MCF 10A (cell line): Measurements from ENCODE around the gene MIS12. TPM values are rescaled to one million over a fixed set of nuclear protein-coding genes. Genes with fewer than 3 reads are reported as not detected.

ENCODE experiments used
- BruUV-seq: library from RNA; stranded (reverse); fragments of 400-500 nt; replicated peaks from 2 replicates; lab custom pipeline; 2021; lab: Mats Ljungman, UMichigan
- CTCF ChIA-PET: fragments of 300-600 bp; sonication (Branson Sonifier 250); formaldehyde crosslinking; extraction: SDS; loops from one replicate; lab custom pipeline; 2021; ENCODE audit warnings: antibody characterized with exemption, inconsistent platforms; lab: Yijun Ruan, JAX
- POLR2A ChIA-PET: fragments of 300-600, 350-650 bp; sonication (Branson Sonifier 250); formaldehyde crosslinking; extraction: SDS; loops from one replicate; lab custom pipeline; 2020; ENCODE audit warnings: antibody characterized with exemption, inconsistent platforms; lab: Yijun Ruan, JAX
- DNase-seq: peaks from one replicate; pipeline ENCODE4 v3.0.0-alpha.2; 2018; ENCODE audit not compliant: unreplicated experiment
- H3K27ac Mint-ChIP-seq: one replicate; pipeline ENCODE4 v1.8.0; 2022; ENCODE audit warnings: mild to moderate bottlenecking, low read depth, mixed read lengths; ENCODE audit not compliant: unreplicated experiment
- H3K27me3 Mint-ChIP-seq: one replicate; pipeline ENCODE4 v1.8.0; 2022; ENCODE audit warnings: mixed read lengths; ENCODE audit not compliant: insufficient read depth, unreplicated experiment
- H3K36me3 Mint-ChIP-seq: one replicate; pipeline ENCODE4 v1.8.0; 2022; ENCODE audit warnings: mild to moderate bottlenecking, moderate library complexity, mixed read lengths; ENCODE audit not compliant: insufficient read depth, unreplicated experiment
- H3K4me1 Mint-ChIP-seq: one replicate; pipeline ENCODE4 v1.8.0; 2022; ENCODE audit warnings: mixed read lengths; ENCODE audit not compliant: insufficient read depth, unreplicated experiment
- H3K4me3 Mint-ChIP-seq: one replicate; pipeline ENCODE4 v1.8.0; 2022; ENCODE audit warnings: mild to moderate bottlenecking, moderate library complexity, mixed read lengths; ENCODE audit not compliant: unreplicated experiment
- H3K9me3 Mint-ChIP-seq: one replicate; pipeline ENCODE4 v1.8.0; 2022; ENCODE audit warnings: mixed read lengths; ENCODE audit not compliant: unreplicated experiment
- CTCF ChIP-seq: fragments of 200-600 bp; IDR thresholded peaks from one replicate; pipeline ENCODE4 v1.8.0; 2022; ENCODE audit warnings: antibody characterized with exemption, mild to moderate bottlenecking; ENCODE audit not compliant: unreplicated experiment
- intact Hi-C: fragments of 100-400 bp; cut with micrococcal nuclease; formaldehyde crosslinking; loops from 2 replicates; pipeline ENCODE4 v1.14.1; 2022
- total RNA-seq: library from RNA; stranded (reverse); gene quantifications from 2 replicates; pipeline ENCODE4 v1.2.3, GENCODE V29; 2022

MIS12 gene
- total RNA-seq, 1 experiment from 2014 or later: 32.8 TPM

- H3K36me3 Mint-ChIP-seq: peaks cover 72% of the 10 kb centered on the region
- H3K9me3 Mint-ChIP-seq: no peaks in the 10 kb centered on the region
- peaks cover 16% of the 10 kb centered on the region for H3K4me1 Mint-ChIP-seq
- intact Hi-C loops: loop anchor here (1.0 kb wide), 1 partner anchor 17 kb away; no protein-coding TSS in a partner anchor
- CTCF ChIA-PET: interaction anchor here (0.6 to 3.6 kb wide), 31 partner anchors 9 to 1520 kb away, joined by 3 to 21 read pairs (median 5); partner anchors contain the start of genes DHX33 and NUP88
- no TSS peak for BruUV-seq
- POLR2A ChIA-PET: interaction anchor here (0.6 to 9.6 kb wide), 23 partner anchors 8 to 1204 kb away, joined by 3 to 100 read pairs (median 4); partner anchors contain the start of genes DERL2, DHX33, MIS12 and NUP88
- peak overlapping the region; percentile 71 for H3K4me3 Mint-ChIP-seq
- no peak for DNase-seq
- no peak overlapping the region for H3K27ac Mint-ChIP-seq
- no peak for TF ChIP-seq CTCF
- H3K27me3 Mint-ChIP-seq: no peaks in the 10 kb centered on the region
These were observed 47.0 kb upstream of the MIS12 start for GRCh38 chr17:5439446-5439764.

GRCh38 chr17:5443728-5444127 lies 42.6 kb upstream of the MIS12 start:
- H3K27ac Mint-ChIP-seq: no peak overlapping the region
- intact Hi-C loops: no loop called here
- peaks cover 5% of the 10 kb centered on the region for H3K4me1 Mint-ChIP-seq
- H3K36me3 Mint-ChIP-seq: peaks cover 72% of the 10 kb centered on the region
- no peak for TF ChIP-seq CTCF
- POLR2A ChIA-PET: interaction anchor here (0.7 to 0.8 kb wide), 3 partner anchors 9 to 25 kb away, joined by 3 to 5 read pairs (median 4); no protein-coding TSS in a partner anchor
- no peaks in the 10 kb centered on the region for H3K27me3 Mint-ChIP-seq
- CTCF ChIA-PET: no interaction called here
- DNase-seq: no peak
- no peaks in the 10 kb centered on the region for H3K9me3 Mint-ChIP-seq
- BruUV-seq: no TSS peak
- H3K4me3 Mint-ChIP-seq: no peak overlapping the region

- Mint-ChIP-seq H3K27ac (no peak overlapping the region), H3K27me3 (no peaks in the 10 kb centered on the region), H3K36me3 (peaks cover 76% of the 10 kb centered on the region), H3K9me3 (no peaks in the 10 kb centered on the region), H3K4me1 (peaks cover 5% of the 10 kb centered on the region), H3K4me3 (no peak overlapping the region)
- no peak for TF ChIP-seq CTCF
- DNase-seq: no peak
- no TSS peak for BruUV-seq
- POLR2A ChIA-PET: interaction anchor here (0.7 to 0.8 kb wide), 3 partner anchors 16 to 35 kb away, joined by 3 to 4 read pairs (median 3); no protein-coding TSS in a partner anchor
- CTCF ChIA-PET: interaction anchor here (0.6 kb wide), 1 partner anchor 18 kb away, joined by 6 read pairs; no protein-coding TSS in a partner anchor
- intact Hi-C loops: no loop called here
These were observed 42.2 kb upstream of the MIS12 start for GRCh38 chr17:5444209-5444608.

- DNase-seq: no peak
- no peak overlapping the region for H3K27ac Mint-ChIP-seq
- BruUV-seq: no TSS peak
- no peak overlapping the region for H3K4me3 Mint-ChIP-seq
- H3K9me3 Mint-ChIP-seq: no peaks in the 10 kb centered on the region
- POLR2A ChIA-PET: interaction anchor here (0.7 kb wide), 1 partner anchor 882 kb away, joined by 4 read pairs; no protein-coding TSS in a partner anchor
- no peaks in the 10 kb centered on the region for H3K27me3 Mint-ChIP-seq
- intact Hi-C loops: no loop called here
- no peaks in the 10 kb centered on the region for H3K4me1 Mint-ChIP-seq
- peaks cover 95% of the 10 kb centered on the region for H3K36me3 Mint-ChIP-seq
- no peak for TF ChIP-seq CTCF
- CTCF ChIA-PET: no interaction called here
These were observed 39.6 kb upstream of the MIS12 start for GRCh38 chr17:5446786-5447185.
